ENCODE measurements around the gene GRM8.

DNA sequence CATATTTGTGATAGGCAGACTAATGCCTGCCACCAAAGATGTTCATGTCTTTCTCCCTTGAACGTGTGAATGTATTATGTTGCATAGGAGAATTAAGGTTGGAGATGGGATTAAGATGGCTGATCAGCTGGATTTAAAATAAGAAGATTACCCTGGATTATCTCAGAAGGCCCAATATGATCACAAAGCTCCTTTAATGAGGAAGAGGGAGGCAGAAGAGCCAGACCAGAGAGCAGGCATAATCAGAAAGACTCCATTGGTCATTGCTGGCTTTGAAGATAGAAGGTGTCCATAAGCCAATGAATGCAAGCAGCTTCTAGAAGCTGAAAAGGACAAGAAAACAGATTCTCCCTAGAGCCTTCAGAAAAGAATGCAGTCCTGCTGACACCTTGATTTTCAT lies 410.3 kb downstream of the GRM8 start:
- TF ChIP-seq, protein P1, sequence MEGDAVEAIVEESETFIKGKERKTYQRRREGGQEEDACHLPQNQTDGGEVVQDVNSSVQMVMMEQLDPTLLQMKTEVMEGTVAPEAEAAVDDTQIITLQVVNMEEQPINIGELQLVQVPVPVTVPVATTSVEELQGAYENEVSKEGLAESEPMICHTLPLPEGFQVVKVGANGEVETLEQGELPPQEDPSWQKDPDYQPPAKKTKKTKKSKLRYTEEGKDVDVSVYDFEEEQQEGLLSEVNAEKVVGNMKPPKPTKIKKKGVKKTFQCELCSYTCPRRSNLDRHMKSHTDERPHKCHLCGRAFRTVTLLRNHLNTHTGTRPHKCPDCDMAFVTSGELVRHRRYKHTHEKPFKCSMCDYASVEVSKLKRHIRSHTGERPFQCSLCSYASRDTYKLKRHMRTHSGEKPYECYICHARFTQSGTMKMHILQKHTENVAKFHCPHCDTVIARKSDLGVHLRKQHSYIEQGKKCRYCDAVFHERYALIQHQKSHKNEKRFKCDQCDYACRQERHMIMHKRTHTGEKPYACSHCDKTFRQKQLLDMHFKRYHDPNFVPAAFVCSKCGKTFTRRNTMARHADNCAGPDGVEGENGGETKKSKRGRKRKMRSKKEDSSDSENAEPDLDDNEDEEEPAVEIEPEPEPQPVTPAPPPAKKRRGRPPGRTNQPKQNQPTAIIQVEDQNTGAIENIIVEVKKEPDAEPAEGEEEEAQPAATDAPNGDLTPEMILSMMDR (conservative IDR thresholded peaks at IDR 0.05; ENCODE audit: low read length): no peak
- TF ChIP-seq EZH2phosphoT487 (IDR thresholded peaks at IDR 0.05; ENCODE audit: borderline replicate concordance): no peak
